ENCODE measurements around the gene CDC42BPA.
"Not testable (repeated sequence)": the region's sequence is repeated elsewhere in the genome, so short reads cannot be mapped to it uniquely, and the experiment has no call there.

Gene CDC42BPA

GRCh38 chr1:227210604-227211003 lies 107.7 kb downstream of the CDC42BPA start:
- no peak for DNase-seq

- DNase-seq, result no peak
These were observed 121.2 kb downstream of the CDC42BPA start for GRCh38 chr1:227197064-227197463.

- no peak for DNase-seq
These were observed 126.1 kb downstream of the CDC42BPA start for GRCh38 chr1:227192163-227192562.

GRCh38 chr1:227191607-227192006 lies 126.7 kb downstream of the CDC42BPA start:
- no peak for DNase-seq

GRCh38 chr1:227190321-227190720 lies 128.0 kb downstream of the CDC42BPA start:
- DNase-seq, result no peak

GRCh38 chr1:227185291-227185690 lies 133.0 kb downstream of the CDC42BPA start:
- no peak for DNase-seq

GRCh38 chr1:227182012-227182411 lies 136.3 kb downstream of the CDC42BPA start:
- DNase-seq, result no peak

- DNase-seq, result no peak
These were observed 142.7 kb downstream of the CDC42BPA start for GRCh38 chr1:227175611-227176010.

GRCh38 chr1:227174164-227174563 lies 144.1 kb downstream of the CDC42BPA start:
- no peak for DNase-seq

GRCh38 chr1:227170361-227171166 lies 147.7 kb downstream of the CDC42BPA start:
- DNase-seq, result no peak

GRCh38 chr1:227169343-227169742 lies 148.9 kb downstream of the CDC42BPA start:
- DNase-seq, result no peak

GRCh38 chr1:227167276-227168101 lies 150.8 kb downstream of the CDC42BPA start:
- DNase-seq, result no peak

GRCh38 chr1:227166559-227166958 lies 151.7 kb downstream of the CDC42BPA start:
- DNase-seq, result no peak

GRCh38 chr1:227161470-227161869 lies 156.8 kb downstream of the CDC42BPA start:
- DNase-seq, result no peak

GRCh38 chr1:227156520-227156919 lies 161.8 kb downstream of the CDC42BPA start:
- DNase-seq, result no peak

GRCh38 chr1:227155688-227156087 lies 162.6 kb downstream of the CDC42BPA start:
- no peak for DNase-seq

GRCh38 chr1:227155004-227155403 lies 163.3 kb downstream of the CDC42BPA start:
- DNase-seq, result no peak

- no peak for DNase-seq
These were observed 165.8 kb downstream of the CDC42BPA start for GRCh38 chr1:227152525-227152924.

GRCh38 chr1:227140376-227140775 lies 177.9 kb downstream of the CDC42BPA start:
- no peak for DNase-seq

- DNase-seq, result no peak
These were observed 182.0 kb downstream of the CDC42BPA start for GRCh38 chr1:227136210-227136820.

GRCh38 chr1:227134686-227135314 lies 183.5 kb downstream of the CDC42BPA start:
- no peak for DNase-seq

- not testable (repeated sequence) for DNase-seq
These were observed 185.6 kb downstream of the CDC42BPA start for GRCh38 chr1:227132695-227133094.

GRCh38 chr1:227131193-227131592 lies 187.1 kb downstream of the CDC42BPA start:
- no peak for DNase-seq
